ENCODE data around the gene ZNF431.
A peak's percentile ranks its signal among the peaks of the same experiment; 100 is the strongest.
"Not testable (repeated sequence)": the region's sequence is repeated elsewhere in the genome, so short reads cannot be mapped to it uniquely, and the experiment has no call there.

ZNF431 gene

GRCh38 chr19:21147540-21147939, 5.7 kb downstream of the ZNF431 start:
- no peak for DNase-seq (ENCODE audit: low spot score)

- no peak for DNase-seq (ENCODE audit: low spot score)
Measured at GRCh38 chr19:21148681-21149080, 6.8 kb downstream of the ZNF431 start.

GRCh38 chr19:21149877-21150276, 8.0 kb downstream of the ZNF431 start:
- no peak for DNase-seq (ENCODE audit: low spot score)

DNA sequence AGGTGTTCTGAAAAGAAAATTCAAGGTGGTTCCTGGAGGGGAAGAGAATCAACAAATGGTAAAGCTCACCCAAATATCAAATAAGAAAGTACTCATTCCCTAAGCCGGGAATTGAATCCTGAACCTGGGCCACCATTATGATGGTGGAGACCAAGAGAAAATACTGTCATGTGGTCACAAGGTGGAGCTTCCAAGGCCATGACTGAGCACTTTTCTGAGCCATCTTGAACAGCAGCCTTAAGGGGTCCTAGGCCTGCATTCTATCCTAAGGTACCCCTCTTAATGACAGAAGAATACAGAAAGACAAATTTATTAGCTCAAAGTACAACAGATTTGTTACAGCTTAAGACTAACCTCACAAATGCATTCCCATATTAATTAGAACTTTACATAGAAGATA, 9.6 kb downstream of the ZNF431 start:
- DNase-seq (ENCODE audit: low spot score), result no peak

DNA sequence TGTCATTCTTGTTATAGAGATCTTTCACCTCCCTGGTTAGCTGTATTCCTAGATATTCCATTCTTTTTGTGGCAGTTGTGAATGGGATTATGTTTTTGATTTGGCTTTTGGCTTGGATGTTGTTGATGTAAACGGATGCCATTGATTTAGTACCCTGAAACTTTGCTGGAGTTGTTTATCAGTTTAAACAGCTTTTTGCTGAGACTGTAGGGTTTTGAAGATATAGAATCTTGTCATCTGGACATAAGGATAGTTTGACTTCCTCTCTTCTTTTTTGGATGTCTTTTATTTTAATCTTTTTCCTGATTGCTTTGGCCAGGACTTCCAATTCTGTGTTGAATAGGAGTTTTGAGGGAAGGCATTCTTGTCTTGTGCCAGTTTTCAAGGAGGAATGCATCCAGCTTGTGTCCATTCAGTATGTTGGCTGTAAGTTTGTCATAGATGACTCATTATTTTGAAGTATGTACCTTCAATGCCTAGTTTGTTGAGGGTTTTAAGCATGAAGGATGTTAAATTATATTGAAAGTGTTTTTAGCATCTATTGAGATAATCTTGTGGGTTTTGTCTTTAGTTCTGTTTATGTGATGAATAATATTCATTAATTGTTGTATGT, 16.8 kb downstream of the ZNF431 start:
- DNase-seq (ENCODE audit: low spot score), result no peak

- no peak for DNase-seq (ENCODE audit: low spot score)
Measured at GRCh38 chr19:21164541-21164940, 22.7 kb downstream of the ZNF431 start.

DNA sequence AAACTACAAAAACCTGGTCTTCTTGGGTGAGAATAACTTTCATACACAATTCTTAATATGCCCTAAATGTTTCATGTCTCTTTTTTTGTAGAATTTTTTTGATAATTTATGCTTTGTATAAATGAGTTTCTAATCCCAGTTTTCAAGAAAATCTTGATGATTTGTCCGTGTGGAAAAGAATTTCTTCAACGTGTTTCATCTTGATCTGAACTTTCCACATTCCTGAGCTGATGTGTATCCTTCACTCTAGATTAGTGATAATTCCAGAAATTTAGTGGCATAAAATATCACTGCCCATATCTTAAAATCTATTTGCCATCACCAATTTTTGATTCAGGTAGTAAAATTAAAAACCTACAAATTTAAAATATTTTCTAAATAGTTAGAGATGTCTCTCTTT, 24.6 kb downstream of the ZNF431 start:
- DNase-seq (ENCODE audit: low spot score), result no peak

DNA sequence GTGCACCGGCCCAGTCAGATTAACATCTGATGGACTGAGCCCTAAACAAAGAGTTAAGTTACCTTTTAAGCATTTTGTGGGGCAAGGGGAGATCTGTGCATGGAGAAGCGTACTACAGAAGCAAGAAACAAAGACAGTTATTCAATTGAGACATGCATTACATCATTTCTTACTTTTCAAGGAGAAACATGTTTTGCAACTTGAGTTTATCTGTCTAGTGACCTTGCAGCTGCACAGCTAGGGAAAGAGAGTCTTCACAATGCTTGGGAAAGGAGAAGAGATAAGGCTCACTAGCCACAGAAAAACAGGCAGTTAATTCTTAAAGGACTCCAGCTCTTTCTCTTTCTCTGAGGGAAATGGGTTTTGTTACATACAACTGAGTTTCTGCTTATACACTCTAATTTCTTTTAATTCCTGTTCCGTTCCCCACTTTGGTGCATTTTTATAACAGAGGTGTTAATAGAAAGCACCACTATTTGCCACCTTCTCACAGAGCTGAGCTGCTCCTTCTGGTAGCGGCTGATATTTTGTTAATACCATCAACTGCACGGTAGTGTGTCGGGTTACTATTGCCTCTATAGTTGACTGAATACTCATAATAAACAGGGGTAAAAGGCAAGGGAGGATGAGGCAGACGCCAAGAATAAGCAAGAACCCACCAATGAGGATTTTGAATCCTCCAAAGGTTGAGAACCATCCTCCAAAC, 55.9 kb downstream of the ZNF431 start:
- DNase-seq (ENCODE audit: low spot score), result no peak

DNA sequence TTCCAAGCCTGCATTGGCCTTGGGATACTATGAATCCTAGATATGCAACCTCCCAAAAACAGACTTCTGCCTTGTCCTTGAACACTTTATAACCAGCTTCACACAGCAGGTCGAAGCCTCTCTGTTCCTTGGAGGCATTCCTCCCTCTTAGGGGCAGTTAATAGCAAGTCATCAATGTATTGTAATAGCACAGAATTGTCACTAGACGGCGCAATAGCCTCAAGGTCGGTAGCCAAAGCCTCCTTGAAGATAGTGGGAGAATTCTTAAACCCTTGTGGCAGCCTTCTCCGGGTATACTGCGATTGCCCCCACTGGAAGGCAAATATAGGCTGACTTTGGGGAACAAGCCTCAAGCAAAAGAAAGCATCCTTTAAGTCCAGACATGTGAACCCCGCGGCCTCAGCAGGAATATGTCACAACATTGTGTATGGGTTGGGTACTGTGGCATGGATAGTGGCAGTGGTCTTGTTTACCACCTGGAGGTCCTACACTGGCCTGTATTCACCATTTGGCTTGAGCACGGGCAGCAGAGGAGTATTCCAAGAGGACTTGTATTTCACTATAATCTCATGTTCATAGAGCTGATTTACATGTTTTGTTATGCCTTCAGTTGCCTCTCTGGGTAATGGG, 61.1 kb downstream of the ZNF431 start:
- peak; percentile 77 for DNase-seq (ENCODE audit: low spot score)

- no peak for DNase-seq (ENCODE audit: low spot score)
Measured at GRCh38 chr19:21210037-21210621, 68.3 kb downstream of the ZNF431 start.

- no peak for DNase-seq (ENCODE audit: low spot score)
Measured at GRCh38 chr19:21221693-21222092, 79.9 kb downstream of the ZNF431 start.

- DNase-seq (ENCODE audit: low spot score), result not testable (repeated sequence)
Measured at GRCh38 chr19:21229938-21230337, 88.1 kb downstream of the ZNF431 start.

- no peak for DNase-seq (ENCODE audit: low spot score)
Measured at GRCh38 chr19:21233691-21234090, 91.9 kb downstream of the ZNF431 start.

GRCh38 chr19:21236751-21237150, 94.9 kb downstream of the ZNF431 start:
- DNase-seq (ENCODE audit: low spot score), result not testable (repeated sequence)

- no peak for DNase-seq (ENCODE audit: low spot score)
Measured at GRCh38 chr19:21238670-21239069, 96.8 kb downstream of the ZNF431 start.
